Measurements from ENCODE around the gene DHRS12.

DHRS12 gene

GRCh38 chr13:51803422-51804294 lies at the start of gene DHRS12:
TSS of gene DHRS12 (minus strand) at chr13:51804163. CDS start at chr13:51799659, 4,504 bp downstream.
- H3K4me1 Mint-ChIP-seq (ENCODE audit: low read depth), result peaks cover 58% of the 10 kb centered on the region
- peak within 1 kb of the TSS; percentile 97 for H3K4me3 Mint-ChIP-seq
- peaks cover under 1% of the 10 kb centered on the region for H3K36me3 Mint-ChIP-seq
- H3K27ac Mint-ChIP-seq, result peak within 1 kb of the TSS; percentile 100
- H3K27me3 Mint-ChIP-seq, result no peaks in the 10 kb centered on the region
- no peaks in the 10 kb centered on the region for H3K9me3 Mint-ChIP-seq (ENCODE audit: low read depth)

- Mint-ChIP-seq H3K4me3 (no peak overlapping the region), H3K9me3 (ENCODE audit: low read depth) (no peaks in the 10 kb centered on the region), H3K4me1 (ENCODE audit: low read depth) (peaks cover 7% of the 10 kb centered on the region), H3K27ac (no peak overlapping the region), H3K36me3 (no peaks in the 10 kb centered on the region), H3K27me3 (peaks cover 2% of the 10 kb centered on the region)
Observed at GRCh38 chr13:51849145-51850101, 45.5 kb upstream of the DHRS12 start.

GRCh38 chr13:51848674-51849073 lies 44.7 kb upstream of the DHRS12 start:
- Mint-ChIP-seq H3K9me3 (ENCODE audit: low read depth) (no peaks in the 10 kb centered on the region), H3K36me3 (no peaks in the 10 kb centered on the region), H3K27me3 (peaks cover 2% of the 10 kb centered on the region), H3K4me3 (no peak overlapping the region), H3K4me1 (ENCODE audit: low read depth) (peaks cover 7% of the 10 kb centered on the region), H3K27ac (no peak overlapping the region)

- H3K4me3 Mint-ChIP-seq, result no peak overlapping the region
- no peaks in the 10 kb centered on the region for H3K36me3 Mint-ChIP-seq
- H3K27ac Mint-ChIP-seq, result no peak overlapping the region
- H3K9me3 Mint-ChIP-seq (ENCODE audit: low read depth), result no peaks in the 10 kb centered on the region
- H3K27me3 Mint-ChIP-seq, result peaks cover 2% of the 10 kb centered on the region
- H3K4me1 Mint-ChIP-seq (ENCODE audit: low read depth), result peaks cover 7% of the 10 kb centered on the region
Observed at GRCh38 chr13:51846756-51847155, 42.8 kb upstream of the DHRS12 start.

GRCh38 chr13:51845574-51846318 lies 41.8 kb upstream of the DHRS12 start:
- H3K4me3 Mint-ChIP-seq, result peak overlapping the region; percentile 68
- no peaks in the 10 kb centered on the region for H3K27me3 Mint-ChIP-seq
- H3K27ac Mint-ChIP-seq, result no peak overlapping the region
- no peaks in the 10 kb centered on the region for H3K36me3 Mint-ChIP-seq
- peaks cover 7% of the 10 kb centered on the region for H3K4me1 Mint-ChIP-seq (ENCODE audit: low read depth)
- H3K9me3 Mint-ChIP-seq (ENCODE audit: low read depth), result no peaks in the 10 kb centered on the region

- Mint-ChIP-seq H3K4me1 (ENCODE audit: low read depth) (peaks cover 7% of the 10 kb centered on the region), H3K9me3 (ENCODE audit: low read depth) (no peaks in the 10 kb centered on the region), H3K27me3 (peaks cover 1% of the 10 kb centered on the region), H3K4me3 (peak within 1 kb of the TSS; percentile 68), H3K27ac (peak within 1 kb of the TSS; percentile 43), H3K36me3 (no peaks in the 10 kb centered on the region)
Observed at GRCh38 chr13:51844862-51845573, 41.1 kb upstream of the DHRS12 start, which contains the start of gene TMEM272. TSS of gene TMEM272 (minus strand) at chr13:51845177. CDS start at chr13:51838530, 6,647 bp downstream.

- H3K36me3 Mint-ChIP-seq, result no peaks in the 10 kb centered on the region
- no peak overlapping the region for H3K27ac Mint-ChIP-seq
- H3K4me3 Mint-ChIP-seq, result no peak overlapping the region
- no peaks in the 10 kb centered on the region for H3K9me3 Mint-ChIP-seq (ENCODE audit: low read depth)
- peaks cover 2% of the 10 kb centered on the region for H3K27me3 Mint-ChIP-seq
- peaks cover 7% of the 10 kb centered on the region for H3K4me1 Mint-ChIP-seq (ENCODE audit: low read depth)
Observed at GRCh38 chr13:51843529-51843928, 39.6 kb upstream of the DHRS12 start.

- Mint-ChIP-seq H3K36me3 (no peaks in the 10 kb centered on the region), H3K9me3 (ENCODE audit: low read depth) (no peaks in the 10 kb centered on the region), H3K4me1 (ENCODE audit: low read depth) (peaks cover 11% of the 10 kb centered on the region), H3K27me3 (peaks cover 2% of the 10 kb centered on the region), H3K27ac (no peak overlapping the region), H3K4me3 (no peak overlapping the region)
Observed at GRCh38 chr13:51841732-51842131, 37.8 kb upstream of the DHRS12 start.

- peaks cover 2% of the 10 kb centered on the region for H3K27me3 Mint-ChIP-seq
- H3K9me3 Mint-ChIP-seq (ENCODE audit: low read depth), result no peaks in the 10 kb centered on the region
- no peak overlapping the region for H3K4me3 Mint-ChIP-seq
- no peaks in the 10 kb centered on the region for H3K36me3 Mint-ChIP-seq
- peaks cover 13% of the 10 kb centered on the region for H3K4me1 Mint-ChIP-seq (ENCODE audit: low read depth)
- H3K27ac Mint-ChIP-seq, result no peak overlapping the region
Observed at GRCh38 chr13:51840917-51841316, 37.0 kb upstream of the DHRS12 start.

GRCh38 chr13:51839711-51840540 lies 36.0 kb upstream of the DHRS12 start:
- Mint-ChIP-seq H3K4me3 (no peak overlapping the region), H3K4me1 (ENCODE audit: low read depth) (peaks cover 9% of the 10 kb centered on the region), H3K9me3 (ENCODE audit: low read depth) (no peaks in the 10 kb centered on the region), H3K27me3 (peaks cover 2% of the 10 kb centered on the region), H3K36me3 (no peaks in the 10 kb centered on the region), H3K27ac (peak overlapping the region; percentile 28)

GRCh38 chr13:51838240-51838846 lies 34.4 kb upstream of the DHRS12 start:
- H3K27ac Mint-ChIP-seq, result no peak overlapping the region
- H3K36me3 Mint-ChIP-seq, result no peaks in the 10 kb centered on the region
- no peak overlapping the region for H3K4me3 Mint-ChIP-seq
- H3K27me3 Mint-ChIP-seq, result peaks cover 2% of the 10 kb centered on the region
- no peaks in the 10 kb centered on the region for H3K9me3 Mint-ChIP-seq (ENCODE audit: low read depth)
- peaks cover 15% of the 10 kb centered on the region for H3K4me1 Mint-ChIP-seq (ENCODE audit: low read depth)

- no peaks in the 10 kb centered on the region for H3K36me3 Mint-ChIP-seq
- no peaks in the 10 kb centered on the region for H3K9me3 Mint-ChIP-seq (ENCODE audit: low read depth)
- H3K27me3 Mint-ChIP-seq, result peaks cover 2% of the 10 kb centered on the region
- H3K4me1 Mint-ChIP-seq (ENCODE audit: low read depth), result peaks cover 27% of the 10 kb centered on the region
- no peak overlapping the region for H3K27ac Mint-ChIP-seq
- no peak overlapping the region for H3K4me3 Mint-ChIP-seq
Observed at GRCh38 chr13:51837016-51837415, 33.1 kb upstream of the DHRS12 start.

- H3K27me3 Mint-ChIP-seq, result no peaks in the 10 kb centered on the region
- H3K27ac Mint-ChIP-seq, result no peak overlapping the region
- H3K9me3 Mint-ChIP-seq (ENCODE audit: low read depth), result no peaks in the 10 kb centered on the region
- no peaks in the 10 kb centered on the region for H3K36me3 Mint-ChIP-seq
- peaks cover 40% of the 10 kb centered on the region for H3K4me1 Mint-ChIP-seq (ENCODE audit: low read depth)
- H3K4me3 Mint-ChIP-seq, result no peak overlapping the region
Observed at GRCh38 chr13:51834581-51835171, 30.7 kb upstream of the DHRS12 start.
